H1 (cell line): ENCODE results near the gene PRSS16. TPM values are rescaled to one million over a fixed set of nuclear protein-coding genes. Genes with fewer than 3 reads are reported as not detected.
A peak's percentile ranks its signal among the peaks of the same experiment; 100 is the strongest.

Experiments used
- CTCF ChIA-PET: fragments of 300-600 bp; sonication (Branson Sonifier 250); formaldehyde crosslinking; loops from one replicate; lab custom pipeline; 2021; ENCODE audit not compliant: partially characterized antibody; lab: Charles Lee
- POLR2A ChIA-PET: fragments of 300-600 bp; sonication (Branson Sonifier 250); formaldehyde crosslinking; loops from one replicate; lab custom pipeline; 2021; ENCODE audit warnings: inconsistent platforms; ENCODE audit not compliant: partially characterized antibody; lab: Charles Lee
- DNase-seq, 2 experiments: peaks; one replicate each; pipeline versions ENCODE4 v3.0.0 to v3.0.0-alpha.2; 2010 to 2022; ENCODE audit warnings: low spot score in 2 of 2, low read depth in 1 of 2, mixed read lengths in 1 of 2
- FAIRE-seq: peaks from 2 replicates; lab custom pipeline; 2011; peaks lifted over from hg19 to GRCh38; lab: Jason Lieb, UNC
- H2AFZ ChIP-seq: 2 replicates; pipeline ENCODE4 v1.8.1; 2012; ENCODE audit warnings: low read length, inconsistent platforms
- H2AK5ac ChIP-seq: 2 replicates; pipeline ENCODE4 v1.6.1; 2013; ENCODE audit warnings: low read depth, low read length
- H2BK120ac ChIP-seq: replicated peaks from 2 replicates; pipeline ENCODE3; 2013; ENCODE audit warnings: low read depth, low read length, inconsistent platforms
- H2BK12ac ChIP-seq: 2 replicates; pipeline ENCODE4 v1.6.1; 2013; ENCODE audit warnings: low read depth, low read length
- H2BK15ac ChIP-seq: 2 replicates; pipeline ENCODE4 v1.6.1; 2013; ENCODE audit warnings: low read length
- H2BK20ac ChIP-seq: 2 replicates; pipeline ENCODE4 v1.6.1; 2013; ENCODE audit warnings: low read length
- H2BK5ac ChIP-seq: 2 replicates; pipeline ENCODE4 v1.6.1; 2013; ENCODE audit warnings: low read depth, low read length
- H3K14ac ChIP-seq: 2 replicates; pipeline ENCODE4 v1.6.1; 2013; ENCODE audit warnings: inconsistent platforms; ENCODE audit not compliant: insufficient read length
- H3K18ac ChIP-seq: 2 replicates; pipeline ENCODE4 v1.6.1; 2013; ENCODE audit warnings: low read length; ENCODE audit errors: extremely low read depth
- H3K23ac ChIP-seq: 2 replicates; pipeline ENCODE4 v1.6.1; 2013; ENCODE audit warnings: inconsistent platforms; ENCODE audit not compliant: insufficient read length
- H3K23me2 ChIP-seq: 2 replicates; pipeline ENCODE4 v1.6.1; 2013; ENCODE audit warnings: low read depth, low read length
- H3K27ac ChIP-seq: 2 replicates; pipeline ENCODE4 v1.6.1; 2011; ENCODE audit warnings: low read depth, low read length, inconsistent platforms
- H3K27me3 ChIP-seq, 4 experiments: replicated peaks in 1 of 4; 1 replicate in 1 of 4; 2 replicates in 3 of 4; pipeline versions ENCODE4 v1.6.1 to v1.8.1; 2011 to 2013; ENCODE audit warnings: low read length in 3 of 4, mild to moderate bottlenecking in 3 of 4, inconsistent platforms in 2 of 4, mixed read lengths in 2 of 4, moderate library complexity in 1 of 4; ENCODE audit not compliant: control insufficient read depth in 3 of 4, insufficient read depth in 3 of 4; ENCODE audit errors: extremely low read depth in 1 of 4
- H3K36me3 ChIP-seq, 4 experiments: 2 replicates each; pipeline versions ENCODE4 v1.6.1 to v1.8.1; 2011 to 2013; ENCODE audit warnings: mild to moderate bottlenecking in 4 of 4, low read length in 3 of 4, moderate library complexity in 2 of 4, control low read depth in 1 of 4, inconsistent platforms in 1 of 4; ENCODE audit not compliant: insufficient read depth in 4 of 4, control insufficient read depth in 2 of 4
- H3K4ac ChIP-seq: replicated peaks from 2 replicates; pipeline ENCODE3; 2013; ENCODE audit warnings: low read length, low read depth, mixed read lengths, inconsistent platforms; ENCODE audit not compliant: insufficient read length
- H3K4me1 ChIP-seq, 4 experiments: replicated peaks in 1 of 4; 1 replicate in 1 of 4; 2 replicates in 3 of 4; pipeline versions ENCODE4 v1.6.1 to v1.8.1; 2011 to 2013; ENCODE audit warnings: low read length in 3 of 4, inconsistent platforms in 2 of 4, mixed read lengths in 1 of 4; ENCODE audit not compliant: insufficient read depth in 4 of 4, control insufficient read depth in 3 of 4
- H3K4me2 ChIP-seq, 2 experiments: 2 replicates each; pipeline versions ENCODE4 v1.6.1 to v1.8.1; 2011 to 2013; ENCODE audit warnings: low read depth in 2 of 2, low read length in 2 of 2, control low read depth in 1 of 2, inconsistent platforms in 1 of 2, mild to moderate bottlenecking in 1 of 2; ENCODE audit not compliant: insufficient read depth in 1 of 2
- H3K4me3 ChIP-seq, 4 experiments: fragments of 200-600, 300-600 bp in 1 of 4; sonication (generic), shearing (Covaris generic), sonication (Bioruptor Twin) in 1 of 4; 2 replicates each; pipeline versions ENCODE4 v1.5.1 to v1.8.1; 2011 to 2016; ENCODE audit warnings: low read length in 4 of 4, low read depth in 3 of 4, control low read depth in 2 of 4, inconsistent platforms in 2 of 4, mild to moderate bottlenecking in 2 of 4, mixed read lengths in 1 of 4, moderate library complexity in 1 of 4; ENCODE audit not compliant: insufficient read depth in 2 of 4; ENCODE audit errors: extremely low read depth in 1 of 4
- H3K56ac ChIP-seq: replicated peaks from 2 replicates; pipeline ENCODE3; 2013; ENCODE audit warnings: low read depth, mild to moderate bottlenecking, mixed read lengths, low read length, inconsistent platforms; ENCODE audit not compliant: insufficient read length
- H3K79me1 ChIP-seq: 2 replicates; pipeline ENCODE4 v1.6.1; 2013; ENCODE audit warnings: low read depth, low read length, control low read depth
- H3K79me2 ChIP-seq, 2 experiments: 2 replicates each; pipeline versions ENCODE4 v1.6.1 to v1.8.1; 2012 to 2013; ENCODE audit warnings: low read length in 2 of 2, mild to moderate bottlenecking in 2 of 2, inconsistent platforms in 1 of 2; ENCODE audit not compliant: insufficient read depth in 2 of 2, control insufficient read depth in 1 of 2
- H3K9ac ChIP-seq, 4 experiments: replicated peaks in 1 of 4; 1 replicate in 1 of 4; 2 replicates in 3 of 4; pipeline versions ENCODE4 v1.6.1 to v1.8.1; 2011 to 2013; ENCODE audit warnings: low read depth in 3 of 4, low read length in 3 of 4, control low read depth in 2 of 4, mild to moderate bottlenecking in 2 of 4, moderate library complexity in 2 of 4, inconsistent platforms in 1 of 4; ENCODE audit errors: extremely low read depth in 1 of 4
- H3K9me3 ChIP-seq, 2 experiments: 2 replicates each; pipeline versions ENCODE4 v1.6.1 to v1.8.1; 2012 to 2013; ENCODE audit warnings: mild to moderate bottlenecking in 2 of 2, moderate library complexity in 2 of 2, control low read depth in 1 of 2, inconsistent platforms in 1 of 2, low read depth in 1 of 2, low read length in 1 of 2, mixed read lengths in 1 of 2; ENCODE audit not compliant: insufficient read depth in 2 of 2
- H4K20me1 ChIP-seq, 2 experiments: replicated peaks in 1 of 2; 2 replicates each; pipeline versions ENCODE3 to v1.8.1; 2011 to 2013; ENCODE audit warnings: inconsistent platforms in 2 of 2, low read length in 2 of 2, mild to moderate bottlenecking in 1 of 2; ENCODE audit not compliant: insufficient read depth in 2 of 2, control insufficient read depth in 1 of 2
- H4K5ac ChIP-seq: 2 replicates; pipeline ENCODE4 v1.6.1; 2013; ENCODE audit warnings: low read length, low read depth, mixed read lengths, inconsistent platforms; ENCODE audit not compliant: insufficient read length
- H4K8ac ChIP-seq: 2 replicates; pipeline ENCODE4 v1.8.0; 2013; ENCODE audit warnings: mild to moderate bottlenecking, moderate library complexity, low read length, inconsistent platforms; ENCODE audit not compliant: insufficient read depth; ENCODE audit errors: extremely low read depth
- H4K91ac ChIP-seq: replicated peaks from 2 replicates; pipeline ENCODE3; 2013; ENCODE audit warnings: low read length, mixed read lengths, inconsistent platforms; ENCODE audit not compliant: insufficient read length
- ASH2L ChIP-seq: fragments of 200-600, 300-600 bp; sonication (generic); IDR thresholded peaks from one replicate; pipeline ENCODE4 v1.7.1; 2017; ENCODE audit warnings: low read length
- POLR2A ChIP-seq, 2 experiments: IDR thresholded peaks; 1 replicate in 1 of 2; 2 replicates in 1 of 2; pipeline ENCODE4 v1.6.1; 2011; ENCODE audit warnings: low read depth in 2 of 2, low read length in 2 of 2, mild to moderate bottlenecking in 2 of 2; ENCODE audit errors: control extremely low read depth in 1 of 2
- WGBS, 2 experiments: shearing (Covaris generic) in 1 of 2; methylation state at CpG; one replicate each; pipeline versions ENCODE4 v1.1.6 to v1.1.7; 2013 to 2015; ENCODE audit warnings: low lambda C conversion rate in 2 of 2, mixed read lengths in 2 of 2, inconsistent platforms in 1 of 2, low coverage in 1 of 2, missing lambda C conversion rate in 1 of 2; ENCODE audit not compliant: insufficient replicate concordance in 2 of 2, insufficient coverage in 1 of 2, insufficient read length in 1 of 2; ENCODE audit errors: extremely low coverage in 1 of 2, missing lambda C conversion rate in 1 of 2; 5-methylcytosine and 5-hydroxymethylcytosine counted together
- polyA plus RNA-seq, 7 experiments: library from polyadenylated mRNA; depleted of rRNA in 3 of 7; stranded (reverse) in 5 of 7; unstranded in 2 of 7; fragments of >200 nt in 5 of 7; fragments of 200-250 nt in 2 of 7; gene quantifications; 1 replicate in 5 of 7; 2 replicates in 1 of 7; 4 replicates in 1 of 7; pipeline versions ENCODE4 v1.2.1 to v1.2.3, GENCODE V29; 2011 to 2013; ENCODE audit warnings: missing spikeins in 2 of 7, mixed read lengths in 2 of 7
- total RNA-seq: library from RNA; stranded (reverse); fragmentation: NEBNext Ultra II Directional; extraction: Animal tissue kit (Norgen Biotek cat#: 25700); gene quantifications from 2 replicates; pipeline ENCODE4 v1.2.1, GENCODE V29; 2021

Gene PRSS16
- total and polyA plus RNA-seq, 2 of the 8 experiments (the other 6 are each of a cell fraction or from before 2014, with no cell fraction given) = 20.2 to 38.9 TPM

- Histone ChIP-seq H2BK120ac (no peak overlapping the region), H3K4me2 (peak overlapping the region; percentile 57 to 81), H3K79me2 (no peaks in the 10 kb centered on the region), H3K79me1 (no peaks in the 10 kb centered on the region), H3K27me3 (peaks cover 0 to 3% (median 1%) of the 10 kb centered on the region in 4 experiments; a peak in 3 of 7 replicates), H4K91ac (no peak overlapping the region), H3K27ac (no peak overlapping the region), H3K4me3 (peak overlapping the region; percentile 85 to 93 (median 90)), H3K18ac (no peak overlapping the region), H3K23ac (no peak overlapping the region), H2BK15ac (no peak overlapping the region), H2AFZ (peak overlapping the region; percentile 54), H3K56ac (no peak overlapping the region), H4K20me1 (no peaks in the 10 kb centered on the region), H2AK5ac (no peak overlapping the region), H3K4me1 (no peaks in the 10 kb centered on the region), H3K36me3 (no peaks in the 10 kb centered on the region), H4K8ac (no peak overlapping the region), H3K9ac (no peak overlapping the region; a peak in 1 of 7 replicates), H4K5ac (no peak overlapping the region), H3K14ac (no peak overlapping the region), H3K9me3 (no peaks in the 10 kb centered on the region), H3K4ac (no peak overlapping the region), H3K23me2 (peaks cover 2% of the 10 kb centered on the region), H2BK12ac (no peak overlapping the region), H2BK5ac (no peak overlapping the region), H2BK20ac (no peak overlapping the region)
- no peak for FAIRE-seq
- ChIA-PET POLR2A (interaction anchor here (0.7 to 1.3 kb wide), 2 partner anchors 135 to 1586 kb away, joined by 3 read pairs; no protein-coding TSS in a partner anchor), CTCF (interaction anchor here (0.6 to 1.8 kb wide), 4 partner anchors 11 to 351 kb away, joined by 3 to 4 read pairs (median 4); no protein-coding TSS in a partner anchor)
- TF ChIP-seq ASH2L (peak; percentile 69), POLR2A (IDR thresholded peaks at IDR 0.05; ENCODE audit: control extremely low read depth in 1 of 2, low read depth in 2 of 2, low read length in 2 of 2) (no peak)
- no peak for DNase-seq
- WGBS, 2 experiments = 2% methylated on average over 9 of the region's 9 CpGs; no CpG with 5 or more reads in 1 of the 2 experiments
These were observed 33.1 kb downstream of the PRSS16 start for GRCh38 chr6:27280540-27281000.
